ENCODE data around the gene IL12A.

IL12A gene

GRCh38 chr3:159989973-159990846, 1.6 kb downstream of the IL12A start:
- no peak for DNase-seq (ENCODE audit: low read depth, low spot score)

GRCh38 chr3:159991591-159991990, 3.0 kb downstream of the IL12A start:
- DNase-seq (ENCODE audit: low read depth, low spot score), result no peak

GRCh38 chr3:159992589-159992988, 4.0 kb downstream of the IL12A start:
- DNase-seq (ENCODE audit: low read depth, low spot score), result no peak

GRCh38 chr3:159994182-159994581, 5.5 kb downstream of the IL12A start:
- no peak for DNase-seq (ENCODE audit: low read depth, low spot score)

- no peak for DNase-seq (ENCODE audit: low read depth, low spot score)
These were observed 6.5 kb downstream of the IL12A start for GRCh38 chr3:159995091-159995490.

GRCh38 chr3:159996018-159996417, 7.4 kb downstream of the IL12A start:
- no peak for DNase-seq (ENCODE audit: low read depth, low spot score)

GRCh38 chr3:159996959-159997358, 8.3 kb downstream of the IL12A start:
- DNase-seq (ENCODE audit: low read depth, low spot score), result no peak

- DNase-seq (ENCODE audit: low read depth, low spot score), result no peak
These were observed 12.6 kb downstream of the IL12A start for GRCh38 chr3:160001148-160001760.

GRCh38 chr3:160001850-160002623, 13.4 kb downstream of the IL12A start:
- no peak for DNase-seq (ENCODE audit: low read depth, low spot score)

- DNase-seq (ENCODE audit: low read depth, low spot score), result peak; percentile 88
These were observed 15.0 kb downstream of the IL12A start for GRCh38 chr3:160003520-160004128.

GRCh38 chr3:160005004-160005403, 16.4 kb downstream of the IL12A start:
- DNase-seq (ENCODE audit: low read depth, low spot score), result no peak

- DNase-seq (ENCODE audit: low read depth, low spot score), result peak; percentile 53
These were observed 17.9 kb downstream of the IL12A start for GRCh38 chr3:160006282-160007163.

GRCh38 chr3:160008961-160009360, 20.3 kb downstream of the IL12A start:
- DNase-seq (ENCODE audit: low read depth, low spot score), result no peak

GRCh38 chr3:160009525-160009924, 20.9 kb downstream of the IL12A start:
- DNase-seq (ENCODE audit: low read depth, low spot score), result no peak

- DNase-seq (ENCODE audit: low read depth, low spot score), result no peak
These were observed 21.9 kb downstream of the IL12A start for GRCh38 chr3:160010578-160010977.

- no peak for DNase-seq (ENCODE audit: low read depth, low spot score)
These were observed 23.5 kb downstream of the IL12A start for GRCh38 chr3:160012108-160012507.

- DNase-seq (ENCODE audit: low read depth, low spot score), result no peak
These were observed 28.3 kb downstream of the IL12A start for GRCh38 chr3:160016972-160017371.

- DNase-seq (ENCODE audit: low read depth, low spot score), result no peak
These were observed 30.3 kb downstream of the IL12A start for GRCh38 chr3:160018959-160019358.

GRCh38 chr3:160020057-160020711, 31.5 kb downstream of the IL12A start:
- no peak for DNase-seq (ENCODE audit: low read depth, low spot score)

- no peak for DNase-seq (ENCODE audit: low read depth, low spot score)
These were observed 33.4 kb downstream of the IL12A start for GRCh38 chr3:160022068-160022467.

Measured in ELF-1 (cell line).